Retinal pigment epithelial cell (primary cell): Measurements from ENCODE around the gene SRSF8.
"Not testable (repeated sequence)": the region's sequence is repeated elsewhere in the genome, so short reads cannot be mapped to it uniquely, and the experiment has no call there.

ENCODE experiments used
- DNase-seq: peaks from one replicate; pipeline ENCODE4 v3.0.0-alpha.2; 2010; ENCODE audit warnings: low read depth
- H3K4me3 ChIP-seq: 2 replicates; pipeline ENCODE4 v1.5.1; 2011; ENCODE audit warnings: mild to moderate bottlenecking, low read length, control low read depth, moderate library complexity
- TF ChIP-seq, protein P1 (sequence below): conservative IDR thresholded peaks from 2 replicates; pipeline ENCODE4 v1.5.1; 2011; ENCODE audit warnings: low read depth, low read length, control low read depth, inconsistent platforms

The SRSF8 gene

GRCh38 chr11:95104121-95104830, 37.6 kb downstream of the SRSF8 start:
- no peak for DNase-seq
- TF ChIP-seq, protein P1, sequence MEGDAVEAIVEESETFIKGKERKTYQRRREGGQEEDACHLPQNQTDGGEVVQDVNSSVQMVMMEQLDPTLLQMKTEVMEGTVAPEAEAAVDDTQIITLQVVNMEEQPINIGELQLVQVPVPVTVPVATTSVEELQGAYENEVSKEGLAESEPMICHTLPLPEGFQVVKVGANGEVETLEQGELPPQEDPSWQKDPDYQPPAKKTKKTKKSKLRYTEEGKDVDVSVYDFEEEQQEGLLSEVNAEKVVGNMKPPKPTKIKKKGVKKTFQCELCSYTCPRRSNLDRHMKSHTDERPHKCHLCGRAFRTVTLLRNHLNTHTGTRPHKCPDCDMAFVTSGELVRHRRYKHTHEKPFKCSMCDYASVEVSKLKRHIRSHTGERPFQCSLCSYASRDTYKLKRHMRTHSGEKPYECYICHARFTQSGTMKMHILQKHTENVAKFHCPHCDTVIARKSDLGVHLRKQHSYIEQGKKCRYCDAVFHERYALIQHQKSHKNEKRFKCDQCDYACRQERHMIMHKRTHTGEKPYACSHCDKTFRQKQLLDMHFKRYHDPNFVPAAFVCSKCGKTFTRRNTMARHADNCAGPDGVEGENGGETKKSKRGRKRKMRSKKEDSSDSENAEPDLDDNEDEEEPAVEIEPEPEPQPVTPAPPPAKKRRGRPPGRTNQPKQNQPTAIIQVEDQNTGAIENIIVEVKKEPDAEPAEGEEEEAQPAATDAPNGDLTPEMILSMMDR = no peak
- H3K4me3 ChIP-seq = no peak overlapping the region

DNA sequence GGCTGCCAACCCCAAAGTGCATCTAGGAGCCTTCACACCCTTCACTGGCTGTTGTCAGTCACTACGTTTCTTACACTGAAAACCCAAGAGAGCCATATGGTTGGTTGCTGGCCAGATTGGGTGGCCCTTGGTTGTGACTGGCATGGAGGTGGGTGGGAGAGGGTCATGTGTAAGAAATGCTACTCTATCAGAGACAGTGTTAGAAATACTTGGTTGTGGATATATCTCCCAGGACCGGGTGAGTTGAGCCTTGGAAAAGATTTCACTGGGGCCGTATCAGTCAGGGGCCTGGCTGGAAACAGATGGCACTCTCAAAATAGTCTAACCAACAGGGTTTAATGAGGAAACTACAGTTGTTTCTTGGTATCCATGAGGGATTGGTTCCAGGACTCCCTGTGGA, 38.1 kb downstream of the SRSF8 start:
- no peak for DNase-seq
- no peak overlapping the region for H3K4me3 ChIP-seq
- TF ChIP-seq, protein P1 = no peak

- peak; percentile 48 for DNase-seq
These were observed 41.5 kb downstream of the SRSF8 start for GRCh38 chr11:95108159-95108611.

GRCh38 chr11:95108671-95109551, 42.2 kb downstream of the SRSF8 start:
- DNase-seq = no peak
- H3K4me3 ChIP-seq = no peak overlapping the region
- TF ChIP-seq, protein P1 = no peak

More at GRCh38 chr11:95108159-95108611, 41.5 kb downstream of the SRSF8 start:
- TF ChIP-seq, protein P1 = no peak
- H3K4me3 ChIP-seq = peak overlapping the region; percentile 17

DNA sequence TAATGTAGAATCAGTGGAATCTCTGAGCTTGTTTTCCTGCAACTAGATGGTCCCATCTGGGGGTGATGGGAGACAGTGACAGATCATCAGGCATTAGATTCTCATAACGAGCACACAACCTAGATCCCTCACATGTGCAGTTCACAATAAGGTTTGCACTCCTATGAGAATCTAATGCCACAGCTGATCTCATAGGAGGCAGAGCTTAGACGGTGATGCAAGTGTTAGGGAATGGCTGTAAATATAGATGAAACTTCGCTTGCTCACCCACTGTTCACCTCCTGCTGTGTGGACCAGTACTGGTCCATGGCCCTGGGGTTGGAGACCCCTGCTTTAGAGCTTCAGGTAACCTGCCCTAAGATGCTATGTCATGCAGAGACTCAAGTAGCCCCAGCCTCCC, 44.8 kb downstream of the SRSF8 start:
- not testable (repeated sequence) for DNase-seq, H3K4me3 ChIP-seq

GRCh38 chr11:95111923-95112540, 45.3 kb downstream of the SRSF8 start:
- TF ChIP-seq, protein P1 = no peak
- H3K4me3 ChIP-seq = no peak overlapping the region
- DNase-seq = no peak

- no peak overlapping the region for H3K4me3 ChIP-seq
- TF ChIP-seq, protein P1 = no peak
- no peak for DNase-seq
These were observed 48.9 kb downstream of the SRSF8 start for GRCh38 chr11:95115597-95115996.
